SK-N-SH treated with all-trans-retinoic acid at 6 μM for 48 hours (cell line): ENCODE data around the gene PRKCI.

Experiments used
- ATAC-seq: fragments of 200-7000 bp; cut with Tn5 transposase; 3 replicates; pipeline ENCODE4 v1.9.1; 2020; ENCODE audit warnings: mild to moderate bottlenecking, moderate library complexity
- ARNTL ChIP-seq: fragments of 450-650 bp; formaldehyde crosslinking; IDR thresholded peaks from 2 replicates; pipeline ENCODE4 v1.5.0; 2020; ENCODE audit warnings: low read depth, mild to moderate bottlenecking, moderate library complexity, borderline replicate concordance
- BACH2 ChIP-seq: fragments of 250-450 bp; sonication (Bioruptor Pico); IDR thresholded peaks from 2 replicates; pipeline ENCODE4 v1.9.0; 2021; ENCODE audit warnings: mild to moderate bottlenecking, borderline replicate concordance
- CSDC2 ChIP-seq: fragments of 250-450 bp; sonication (Bioruptor Pico); IDR thresholded peaks from 2 replicates; pipeline ENCODE4 v1.5.0; 2020; ENCODE audit warnings: mild to moderate bottlenecking, moderate library complexity
- ESRRG ChIP-seq: fragments of 250-450 bp; sonication (Bioruptor Pico); IDR thresholded peaks from 2 replicates; pipeline ENCODE4 v1.6.1; 2021; ENCODE audit warnings: mild to moderate bottlenecking
- GLIS3 ChIP-seq: fragments of 250-450 bp; sonication (Bioruptor Pico); IDR thresholded peaks from 2 replicates; pipeline ENCODE4 v1.5.0; 2020; ENCODE audit warnings: mild to moderate bottlenecking, moderate library complexity
- ISL1 ChIP-seq: fragments of 250-450 bp; sonication (Bioruptor Pico); IDR thresholded peaks from 2 replicates; pipeline ENCODE4 v2.1.2; 2022; ENCODE audit warnings: mild to moderate bottlenecking, moderate library complexity
- OSR1 ChIP-seq: fragments of 250-450 bp; sonication (Bioruptor Pico); IDR thresholded peaks from 2 replicates; pipeline ENCODE4 v1.8.0; 2022; ENCODE audit warnings: moderate library complexity, mild to moderate bottlenecking, inconsistent platforms
- PPARA ChIP-seq: fragments of 250-450 bp; sonication (Bioruptor Pico); IDR thresholded peaks from 2 replicates; pipeline ENCODE4 v1.5.0; 2020; ENCODE audit warnings: mild to moderate bottlenecking, borderline replicate concordance
- RARB ChIP-seq: fragments of 250-450 bp; sonication (Bioruptor Pico); IDR thresholded peaks from 2 replicates; pipeline ENCODE4 v1.8.0; 2021; ENCODE audit warnings: mild to moderate bottlenecking, moderate library complexity
- SNAI2 ChIP-seq: fragments of 250-450 bp; sonication (Bioruptor Pico); IDR thresholded peaks from 2 replicates; pipeline ENCODE4 v1.5.0; 2020; ENCODE audit warnings: mild to moderate bottlenecking, moderate library complexity
- TCF4 ChIP-seq: fragments of 250-450 bp; sonication (Bioruptor Pico); IDR thresholded peaks from 2 replicates; pipeline ENCODE4 v1.8.0; 2021; ENCODE audit warnings: mild to moderate bottlenecking, moderate library complexity, borderline replicate concordance
- TOX ChIP-seq: fragments of 250-450 bp; sonication (Bioruptor Pico); IDR thresholded peaks from 2 replicates; pipeline ENCODE4 v1.8.0; 2021; ENCODE audit warnings: mild to moderate bottlenecking, moderate library complexity, borderline replicate concordance
- ZC3H10 ChIP-seq: fragments of 250-450 bp; sonication (Bioruptor Pico); IDR thresholded peaks from 2 replicates; pipeline ENCODE4 v1.5.1; 2021; ENCODE audit warnings: mild to moderate bottlenecking, moderate library complexity
- ZFP3 ChIP-seq: fragments of 250-450 bp; sonication (Bioruptor Pico); IDR thresholded peaks from 2 replicates; pipeline ENCODE4 v1.5.0; 2020; ENCODE audit warnings: mild to moderate bottlenecking, moderate library complexity
- ZFP30 ChIP-seq: fragments of 450-650 bp; formaldehyde crosslinking; IDR thresholded peaks from 2 replicates; pipeline ENCODE4 v1.5.0; 2022; ENCODE audit warnings: mild to moderate bottlenecking, moderate library complexity
- ZNF565 ChIP-seq: fragments of 450-650 bp; formaldehyde crosslinking; conservative IDR thresholded peaks from 2 replicates; pipeline ENCODE4 v1.5.0; 2020; ENCODE audit warnings: low read depth, mild to moderate bottlenecking, moderate library complexity
- ZNF70 ChIP-seq: fragments of 450-650 bp; formaldehyde crosslinking; IDR thresholded peaks from 2 replicates; pipeline ENCODE4 v1.5.0; 2020; ENCODE audit warnings: mild to moderate bottlenecking, moderate library complexity
- ZNF8 ChIP-seq: fragments of 450-650 bp; formaldehyde crosslinking; IDR thresholded peaks from 2 replicates; pipeline ENCODE4 v1.5.0; 2020; ENCODE audit warnings: mild to moderate bottlenecking, moderate library complexity
- TF ChIP-seq, protein P1 (sequence below): fragments of 250-450 bp; sonication (Bioruptor Pico); IDR thresholded peaks from 2 replicates; pipeline ENCODE4 v1.8.0; 2020; ENCODE audit warnings: mild to moderate bottlenecking, moderate library complexity, borderline replicate concordance
- TF ChIP-seq, protein P2 (sequence below): fragments of 250-450 bp; sonication (Bioruptor Pico); IDR thresholded peaks from 2 replicates; pipeline ENCODE4 v1.5.1; 2020; ENCODE audit warnings: low read depth, mild to moderate bottlenecking, moderate library complexity
- TF ChIP-seq, protein P3 (sequence below): fragments of 250-450 bp; sonication (Bioruptor Pico); IDR thresholded peaks from 2 replicates; pipeline ENCODE4 v1.5.1; 2021; ENCODE audit warnings: mild to moderate bottlenecking, moderate library complexity
- TF ChIP-seq, protein P4 (sequence below): fragments of 250-450 bp; sonication (Bioruptor Pico); IDR thresholded peaks from 2 replicates; pipeline ENCODE4 v1.8.0; 2021; ENCODE audit warnings: low read depth, mild to moderate bottlenecking, moderate library complexity, borderline replicate concordance
- TF ChIP-seq, protein P5 (sequence below): fragments of 250-450 bp; sonication (Bioruptor Pico); IDR thresholded peaks from 2 replicates; pipeline ENCODE4 v1.5.0; 2020; ENCODE audit warnings: mild to moderate bottlenecking, moderate library complexity

PRKCI gene

DNA sequence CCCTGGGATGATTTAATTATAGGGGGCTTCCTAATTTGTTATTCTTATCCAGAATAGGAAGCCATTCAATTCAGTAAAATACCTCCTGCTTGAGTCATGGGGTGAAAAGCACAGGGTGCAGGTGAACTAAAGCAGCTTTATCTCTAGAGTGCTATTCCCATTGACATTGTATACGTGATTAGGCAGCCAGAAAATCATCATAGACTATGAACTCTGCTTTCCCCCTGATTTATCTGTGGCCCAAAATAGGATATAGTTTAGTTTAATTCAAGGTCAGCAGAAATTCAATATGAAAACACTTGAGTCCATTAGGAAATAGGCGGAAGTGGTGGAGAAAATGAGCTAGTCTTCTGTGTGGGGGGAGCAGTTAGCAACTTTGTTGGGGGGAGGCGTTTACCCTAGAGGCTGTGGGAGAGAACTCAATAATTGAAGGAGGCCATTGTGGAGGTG, 18.2 kb upstream of the PRKCI start:
- TF ChIP-seq TCF4 (CRISPR knock-in tag) (no peak), ARNTL (CRISPR knock-in tag) (no peak), CSDC2 (CRISPR knock-in tag) (no peak), PPARA (CRISPR knock-in tag) (no peak), ZFP30 (CRISPR knock-in tag) (no peak), ESRRG (no peak), ISL1 (peak; percentile 82), ZC3H10 (CRISPR knock-in tag) (no peak), OSR1 (CRISPR knock-in tag) (no peak), ZFP3 (peak; percentile 60; the same call in 1 of the 2 replicates), RARB (CRISPR knock-in tag) (no peak), BACH2 (CRISPR knock-in tag) (no peak), GLIS3 (no peak), ZNF8 (CRISPR knock-in tag) (no peak), TOX (CRISPR knock-in tag) (no peak), ZNF70 (CRISPR knock-in tag) (no peak), SNAI2 (peak; percentile 21; the same call in 1 of the 2 replicates), ZNF565 (no peak)
- TF ChIP-seq, protein P1, sequence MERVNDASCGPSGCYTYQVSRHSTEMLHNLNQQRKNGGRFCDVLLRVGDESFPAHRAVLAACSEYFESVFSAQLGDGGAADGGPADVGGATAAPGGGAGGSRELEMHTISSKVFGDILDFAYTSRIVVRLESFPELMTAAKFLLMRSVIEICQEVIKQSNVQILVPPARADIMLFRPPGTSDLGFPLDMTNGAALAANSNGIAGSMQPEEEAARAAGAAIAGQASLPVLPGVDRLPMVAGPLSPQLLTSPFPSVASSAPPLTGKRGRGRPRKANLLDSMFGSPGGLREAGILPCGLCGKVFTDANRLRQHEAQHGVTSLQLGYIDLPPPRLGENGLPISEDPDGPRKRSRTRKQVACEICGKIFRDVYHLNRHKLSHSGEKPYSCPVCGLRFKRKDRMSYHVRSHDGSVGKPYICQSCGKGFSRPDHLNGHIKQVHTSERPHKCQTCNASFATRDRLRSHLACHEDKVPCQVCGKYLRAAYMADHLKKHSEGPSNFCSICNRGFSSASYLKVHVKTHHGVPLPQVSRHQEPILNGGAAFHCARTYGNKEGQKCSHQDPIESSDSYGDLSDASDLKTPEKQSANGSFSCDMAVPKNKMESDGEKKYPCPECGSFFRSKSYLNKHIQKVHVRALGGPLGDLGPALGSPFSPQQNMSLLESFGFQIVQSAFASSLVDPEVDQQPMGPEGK = peak; percentile 71; the same call in 1 of the 2 replicates
- TF ChIP-seq, protein P2, sequence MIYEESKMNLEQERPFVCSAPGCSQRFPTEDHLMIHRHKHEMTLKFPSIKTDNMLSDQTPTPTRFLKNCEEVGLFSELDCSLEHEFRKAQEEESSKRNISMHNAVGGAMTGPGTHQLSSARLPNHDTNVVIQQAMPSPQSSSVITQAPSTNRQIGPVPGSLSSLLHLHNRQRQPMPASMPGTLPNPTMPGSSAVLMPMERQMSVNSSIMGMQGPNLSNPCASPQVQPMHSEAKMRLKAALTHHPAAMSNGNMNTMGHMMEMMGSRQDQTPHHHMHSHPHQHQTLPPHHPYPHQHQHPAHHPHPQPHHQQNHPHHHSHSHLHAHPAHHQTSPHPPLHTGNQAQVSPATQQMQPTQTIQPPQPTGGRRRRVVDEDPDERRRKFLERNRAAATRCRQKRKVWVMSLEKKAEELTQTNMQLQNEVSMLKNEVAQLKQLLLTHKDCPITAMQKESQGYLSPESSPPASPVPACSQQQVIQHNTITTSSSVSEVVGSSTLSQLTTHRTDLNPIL (CRISPR knock-in tag) = no peak
- TF ChIP-seq, protein P3, sequence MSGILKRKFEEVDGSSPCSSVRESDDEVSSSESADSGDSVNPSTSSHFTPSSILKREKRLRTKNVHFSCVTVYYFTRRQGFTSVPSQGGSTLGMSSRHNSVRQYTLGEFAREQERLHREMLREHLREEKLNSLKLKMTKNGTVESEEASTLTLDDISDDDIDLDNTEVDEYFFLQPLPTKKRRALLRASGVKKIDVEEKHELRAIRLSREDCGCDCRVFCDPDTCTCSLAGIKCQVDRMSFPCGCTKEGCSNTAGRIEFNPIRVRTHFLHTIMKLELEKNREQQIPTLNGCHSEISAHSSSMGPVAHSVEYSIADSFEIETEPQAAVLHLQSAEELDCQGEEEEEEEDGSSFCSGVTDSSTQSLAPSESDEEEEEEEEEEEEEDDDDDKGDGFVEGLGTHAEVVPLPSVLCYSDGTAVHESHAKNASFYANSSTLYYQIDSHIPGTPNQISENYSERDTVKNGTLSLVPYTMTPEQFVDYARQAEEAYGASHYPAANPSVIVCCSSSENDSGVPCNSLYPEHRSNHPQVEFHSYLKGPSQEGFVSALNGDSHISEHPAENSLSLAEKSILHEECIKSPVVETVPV (CRISPR knock-in tag) = no peak
- TF ChIP-seq, protein P4, sequence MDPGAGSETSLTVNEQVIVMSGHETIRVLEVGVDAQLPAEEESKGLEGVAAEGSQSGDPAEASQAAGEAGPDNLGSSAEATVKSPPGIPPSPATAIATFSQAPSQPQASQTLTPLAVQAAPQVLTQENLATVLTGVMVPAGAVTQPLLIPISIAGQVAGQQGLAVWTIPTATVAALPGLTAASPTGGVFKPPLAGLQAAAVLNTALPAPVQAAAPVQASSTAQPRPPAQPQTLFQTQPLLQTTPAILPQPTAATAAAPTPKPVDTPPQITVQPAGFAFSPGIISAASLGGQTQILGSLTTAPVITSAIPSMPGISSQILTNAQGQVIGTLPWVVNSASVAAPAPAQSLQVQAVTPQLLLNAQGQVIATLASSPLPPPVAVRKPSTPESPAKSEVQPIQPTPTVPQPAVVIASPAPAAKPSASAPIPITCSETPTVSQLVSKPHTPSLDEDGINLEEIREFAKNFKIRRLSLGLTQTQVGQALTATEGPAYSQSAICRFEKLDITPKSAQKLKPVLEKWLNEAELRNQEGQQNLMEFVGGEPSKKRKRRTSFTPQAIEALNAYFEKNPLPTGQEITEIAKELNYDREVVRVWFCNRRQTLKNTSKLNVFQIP (CRISPR knock-in tag) = no peak
- no peak for ATAC-seq

DNA sequence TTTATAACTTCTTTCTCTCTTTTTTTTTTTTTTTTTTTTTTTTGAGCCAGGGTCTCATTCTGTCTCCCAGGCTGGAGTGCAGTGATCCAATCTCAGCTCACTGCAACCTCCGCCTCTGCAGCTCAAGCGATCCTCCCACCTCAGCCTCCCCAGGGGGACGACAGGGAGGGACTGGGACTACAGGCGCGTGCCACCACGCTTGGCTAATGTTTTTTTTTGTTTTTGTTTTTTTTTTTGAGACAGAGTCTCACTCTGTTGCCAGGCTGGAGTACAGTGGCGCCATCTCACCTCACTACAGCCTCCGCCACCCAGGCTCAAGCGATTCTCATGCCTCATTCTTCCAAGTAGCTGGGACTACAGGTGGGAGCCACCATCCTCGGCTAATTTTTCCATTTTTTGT, 17.7 kb upstream of the PRKCI start:
- no peak for ATAC-seq
- TF ChIP-seq, protein P5, sequence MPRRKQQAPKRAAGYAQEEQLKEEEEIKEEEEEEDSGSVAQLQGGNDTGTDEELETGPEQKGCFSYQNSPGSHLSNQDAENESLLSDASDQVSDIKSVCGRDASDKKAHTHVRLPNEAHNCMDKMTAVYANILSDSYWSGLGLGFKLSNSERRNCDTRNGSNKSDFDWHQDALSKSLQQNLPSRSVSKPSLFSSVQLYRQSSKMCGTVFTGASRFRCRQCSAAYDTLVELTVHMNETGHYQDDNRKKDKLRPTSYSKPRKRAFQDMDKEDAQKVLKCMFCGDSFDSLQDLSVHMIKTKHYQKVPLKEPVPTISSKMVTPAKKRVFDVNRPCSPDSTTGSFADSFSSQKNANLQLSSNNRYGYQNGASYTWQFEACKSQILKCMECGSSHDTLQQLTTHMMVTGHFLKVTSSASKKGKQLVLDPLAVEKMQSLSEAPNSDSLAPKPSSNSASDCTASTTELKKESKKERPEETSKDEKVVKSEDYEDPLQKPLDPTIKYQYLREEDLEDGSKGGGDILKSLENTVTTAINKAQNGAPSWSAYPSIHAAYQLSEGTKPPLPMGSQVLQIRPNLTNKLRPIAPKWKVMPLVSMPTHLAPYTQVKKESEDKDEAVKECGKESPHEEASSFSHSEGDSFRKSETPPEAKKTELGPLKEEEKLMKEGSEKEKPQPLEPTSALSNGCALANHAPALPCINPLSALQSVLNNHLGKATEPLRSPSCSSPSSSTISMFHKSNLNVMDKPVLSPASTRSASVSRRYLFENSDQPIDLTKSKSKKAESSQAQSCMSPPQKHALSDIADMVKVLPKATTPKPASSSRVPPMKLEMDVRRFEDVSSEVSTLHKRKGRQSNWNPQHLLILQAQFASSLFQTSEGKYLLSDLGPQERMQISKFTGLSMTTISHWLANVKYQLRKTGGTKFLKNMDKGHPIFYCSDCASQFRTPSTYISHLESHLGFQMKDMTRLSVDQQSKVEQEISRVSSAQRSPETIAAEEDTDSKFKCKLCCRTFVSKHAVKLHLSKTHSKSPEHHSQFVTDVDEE (CRISPR knock-in tag) = no peak
- TF ChIP-seq, protein P1 = no peak
